Measurements from ENCODE around the gene PLCB1. TPM values are rescaled to one million over a fixed set of nuclear protein-coding genes. Genes with fewer than 3 reads are reported as not detected.

The PLCB1 gene
- total and polyA plus RNA-seq, 2 donors (not counting 1 experiment from before 2014, with no cell fraction given): 13.4 to 23.3 TPM

DNA sequence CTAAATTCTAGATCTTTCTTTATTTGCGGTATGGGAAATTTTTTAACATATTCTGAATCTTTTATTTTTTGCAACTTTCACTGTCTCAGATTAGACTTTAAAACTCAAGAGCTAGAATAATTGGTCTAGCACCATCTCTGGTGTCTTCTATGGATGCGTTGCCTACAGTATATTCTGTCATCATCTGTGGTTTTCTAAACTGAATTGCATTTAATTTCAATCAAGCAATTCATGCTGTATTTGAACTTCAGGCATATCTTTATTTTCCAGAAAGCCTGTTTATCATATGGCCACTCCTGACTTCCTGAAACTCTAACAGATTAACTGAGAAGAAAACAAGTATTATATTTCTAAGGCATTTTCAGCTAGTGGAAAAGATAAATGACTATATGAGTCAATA lies 281.6 kb downstream of the PLCB1 start:
- no peaks in the 10 kb centered on the region for H3K79me2 ChIP-seq (ENCODE audit: control insufficient read depth, insufficient read depth, low read length)
- H3K9me3 ChIP-seq (ENCODE audit: control insufficient read depth, insufficient read depth, low read depth, low read length): no peaks in the 10 kb centered on the region
- no peak overlapping the region for H2AFZ ChIP-seq (ENCODE audit: low read length)
- peaks cover 3% of the 10 kb centered on the region for H3K4me1 ChIP-seq (ENCODE audit: control insufficient read depth, extremely low read depth, insufficient read depth, low read length)
- no peaks in the 10 kb centered on the region for H4K20me1 ChIP-seq (ENCODE audit: control insufficient read depth, extremely low read depth, insufficient read depth, low read length)
- no peaks in the 10 kb centered on the region for H3K27me3 ChIP-seq (ENCODE audit: control insufficient read depth, insufficient read depth, low read length)
- no peak overlapping the region for H3K4me2 ChIP-seq (ENCODE audit: extremely low read depth, insufficient read depth, low read length)
- TF ChIP-seq EZH2 (IDR thresholded peaks at IDR 0.05; ENCODE audit: low read length, missing control alignments): no peak
- TF ChIP-seq, protein P1, sequence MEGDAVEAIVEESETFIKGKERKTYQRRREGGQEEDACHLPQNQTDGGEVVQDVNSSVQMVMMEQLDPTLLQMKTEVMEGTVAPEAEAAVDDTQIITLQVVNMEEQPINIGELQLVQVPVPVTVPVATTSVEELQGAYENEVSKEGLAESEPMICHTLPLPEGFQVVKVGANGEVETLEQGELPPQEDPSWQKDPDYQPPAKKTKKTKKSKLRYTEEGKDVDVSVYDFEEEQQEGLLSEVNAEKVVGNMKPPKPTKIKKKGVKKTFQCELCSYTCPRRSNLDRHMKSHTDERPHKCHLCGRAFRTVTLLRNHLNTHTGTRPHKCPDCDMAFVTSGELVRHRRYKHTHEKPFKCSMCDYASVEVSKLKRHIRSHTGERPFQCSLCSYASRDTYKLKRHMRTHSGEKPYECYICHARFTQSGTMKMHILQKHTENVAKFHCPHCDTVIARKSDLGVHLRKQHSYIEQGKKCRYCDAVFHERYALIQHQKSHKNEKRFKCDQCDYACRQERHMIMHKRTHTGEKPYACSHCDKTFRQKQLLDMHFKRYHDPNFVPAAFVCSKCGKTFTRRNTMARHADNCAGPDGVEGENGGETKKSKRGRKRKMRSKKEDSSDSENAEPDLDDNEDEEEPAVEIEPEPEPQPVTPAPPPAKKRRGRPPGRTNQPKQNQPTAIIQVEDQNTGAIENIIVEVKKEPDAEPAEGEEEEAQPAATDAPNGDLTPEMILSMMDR (conservative IDR thresholded peaks at IDR 0.05 in 1 of 2, IDR thresholded peaks at IDR 0.05 in 1 of 2; ENCODE audit: low read depth in 1 of 2, low read length in 2 of 2): no peak
- H3K4me3 ChIP-seq (replicated peaks in 1 of 4; ENCODE audit: control extremely low read depth in 1 of 4, insufficient read depth in 1 of 4, low read depth in 3 of 4, low read length in 4 of 4): no peak overlapping the region
- H3K9ac ChIP-seq (ENCODE audit: insufficient read depth, low read length): no peak overlapping the region
- no peak for DNase-seq (ENCODE audit: low read depth in 2 of 2)
- no peaks in the 10 kb centered on the region for H3K36me3 ChIP-seq (ENCODE audit: control insufficient read depth, insufficient read depth, low read length)
- no peak overlapping the region for H3K27ac ChIP-seq (ENCODE audit: insufficient read depth, low read length)

DNA sequence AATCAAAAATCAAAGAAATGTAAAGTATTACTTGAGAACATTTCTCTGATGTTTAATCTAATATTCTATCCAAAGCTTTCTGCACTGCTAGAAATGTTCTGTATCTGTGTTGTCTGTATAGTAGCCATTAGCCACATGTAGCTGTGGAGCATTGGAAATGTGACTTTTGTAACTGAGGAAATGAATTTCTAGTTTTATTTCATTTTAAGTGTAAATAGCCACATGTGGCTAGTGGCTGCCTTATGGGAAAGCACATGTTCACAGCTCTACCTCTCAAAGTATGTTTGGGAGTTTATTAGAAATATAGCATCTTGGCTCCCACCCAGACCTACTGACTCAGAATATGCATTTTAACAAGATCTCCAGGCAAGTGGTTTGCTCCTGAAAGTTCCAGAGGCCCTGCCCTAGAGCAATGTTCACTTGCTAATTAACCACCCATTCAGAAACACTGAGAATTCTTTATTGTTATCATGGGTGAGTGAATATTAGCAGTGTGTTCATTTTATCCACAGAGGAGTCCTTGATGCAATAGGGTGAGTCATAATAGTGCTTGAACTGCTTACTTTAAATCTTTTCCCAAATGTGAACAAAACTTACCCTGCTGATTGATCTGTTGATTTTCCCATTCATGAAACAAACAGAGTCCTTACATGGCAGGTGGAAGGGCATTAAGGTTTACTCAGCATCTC lies 282.7 kb downstream of the PLCB1 start:
- no peaks in the 10 kb centered on the region for H3K27me3 ChIP-seq (ENCODE audit: control insufficient read depth, insufficient read depth, low read length)
- no peaks in the 10 kb centered on the region for H3K36me3 ChIP-seq (ENCODE audit: control insufficient read depth, insufficient read depth, low read length)
- no peak overlapping the region for H2AFZ ChIP-seq (ENCODE audit: low read length)
- peaks cover 3% of the 10 kb centered on the region for H3K4me1 ChIP-seq (ENCODE audit: control insufficient read depth, extremely low read depth, insufficient read depth, low read length)
- no peak overlapping the region for H3K4me3 ChIP-seq (replicated peaks in 1 of 4; ENCODE audit: control extremely low read depth in 1 of 4, insufficient read depth in 1 of 4, low read depth in 3 of 4, low read length in 4 of 4)
- no peak overlapping the region for H3K9ac ChIP-seq (ENCODE audit: insufficient read depth, low read length)
- peak; percentile 78 to 80 for DNase-seq (ENCODE audit: low read depth in 2 of 2)
- TF ChIP-seq, protein P1 (conservative IDR thresholded peaks at IDR 0.05 in 1 of 2, IDR thresholded peaks at IDR 0.05 in 1 of 2; ENCODE audit: low read depth in 1 of 2, low read length in 2 of 2): no peak
- TF ChIP-seq EZH2 (IDR thresholded peaks at IDR 0.05; ENCODE audit: low read length, missing control alignments): no peak
- no peaks in the 10 kb centered on the region for H3K79me2 ChIP-seq (ENCODE audit: control insufficient read depth, insufficient read depth, low read length)
- no peaks in the 10 kb centered on the region for H4K20me1 ChIP-seq (ENCODE audit: control insufficient read depth, extremely low read depth, insufficient read depth, low read length)
- H3K4me2 ChIP-seq (ENCODE audit: extremely low read depth, insufficient read depth, low read length): no peak overlapping the region
- H3K9me3 ChIP-seq (ENCODE audit: control insufficient read depth, insufficient read depth, low read depth, low read length): no peaks in the 10 kb centered on the region
- H3K27ac ChIP-seq (ENCODE audit: insufficient read depth, low read length): no peak overlapping the region

DNA sequence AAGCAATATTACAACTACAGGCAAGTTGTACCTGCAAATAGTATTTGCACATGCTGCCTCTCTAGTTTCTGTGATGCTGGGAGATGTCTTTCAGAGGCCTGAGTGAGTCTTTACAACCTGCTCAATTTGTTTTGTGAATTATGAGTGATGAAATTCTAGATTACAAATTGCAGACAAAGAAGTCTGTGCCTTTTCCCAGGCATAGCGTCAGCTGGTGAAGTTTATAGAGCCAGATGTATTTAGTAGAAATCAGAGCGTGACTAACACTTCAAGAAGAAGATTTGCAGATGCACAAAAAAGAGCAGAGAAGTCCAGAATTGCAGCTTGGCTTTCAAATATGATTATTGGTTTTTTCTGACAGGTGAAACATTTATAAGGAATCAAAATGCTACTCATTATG lies 289.9 kb downstream of the PLCB1 start:
- no peaks in the 10 kb centered on the region for H4K20me1 ChIP-seq (ENCODE audit: control insufficient read depth, extremely low read depth, insufficient read depth, low read length)
- peak in 1 of 2 donors; percentile 20 for DNase-seq (ENCODE audit: low read depth in 2 of 2)
- H3K36me3 ChIP-seq (ENCODE audit: control insufficient read depth, insufficient read depth, low read length): no peaks in the 10 kb centered on the region
- no peaks in the 10 kb centered on the region for H3K9me3 ChIP-seq (ENCODE audit: control insufficient read depth, insufficient read depth, low read depth, low read length)
- no peak overlapping the region for H3K27ac ChIP-seq (ENCODE audit: insufficient read depth, low read length)
- TF ChIP-seq EZH2 (IDR thresholded peaks at IDR 0.05; ENCODE audit: low read length, missing control alignments): no peak
- TF ChIP-seq, protein P1 (conservative IDR thresholded peaks at IDR 0.05 in 1 of 2, IDR thresholded peaks at IDR 0.05 in 1 of 2; ENCODE audit: low read depth in 1 of 2, low read length in 2 of 2): no peak
- H3K27me3 ChIP-seq (ENCODE audit: control insufficient read depth, insufficient read depth, low read length): no peaks in the 10 kb centered on the region
- H2AFZ ChIP-seq (ENCODE audit: low read length): no peak overlapping the region
- H3K9ac ChIP-seq (ENCODE audit: insufficient read depth, low read length): no peak overlapping the region
- no peak overlapping the region for H3K4me2 ChIP-seq (ENCODE audit: extremely low read depth, insufficient read depth, low read length)
- no peak overlapping the region for H3K4me3 ChIP-seq (replicated peaks in 1 of 4; ENCODE audit: control extremely low read depth in 1 of 4, insufficient read depth in 1 of 4, low read depth in 3 of 4, low read length in 4 of 4)
- no peaks in the 10 kb centered on the region for H3K4me1 ChIP-seq (ENCODE audit: control insufficient read depth, extremely low read depth, insufficient read depth, low read length)
- no peaks in the 10 kb centered on the region for H3K79me2 ChIP-seq (ENCODE audit: control insufficient read depth, insufficient read depth, low read length)
